Measurements from ENCODE around the gene RNF207. TPM values are rescaled to one million over a fixed set of nuclear protein-coding genes. Genes with fewer than 3 reads are reported as not detected.

The RNF207 gene
- total RNA-seq, 1 donor from 2014 or later: 14.1 TPM

GRCh38 chr1:6248161-6248776, 42.4 kb downstream of the RNF207 start:
- Histone ChIP-seq H3K27me3 (ENCODE audit: control insufficient read depth in 3 of 3, insufficient read depth in 3 of 3, low read length in 3 of 3) (peaks cover 55 to 70% (median 57%) of the 10 kb centered on the region in 3 donors), H3K9ac (ENCODE audit: low read depth in 1 of 3, low read length in 3 of 3) (no peak overlapping the region), H3K9me3 (ENCODE audit: control insufficient read depth in 3 of 3, low read length in 3 of 3) (no peaks in the 10 kb centered on the region), H3K36me3 (ENCODE audit: control insufficient read depth in 3 of 3, insufficient read depth in 3 of 3, low read length in 3 of 3) (no peaks in the 10 kb centered on the region), H3K4me3 (ENCODE audit: low read length in 3 of 3) (no peak overlapping the region), H3K27ac (ENCODE audit: low read depth, low read length) (no peak overlapping the region), H3K4me1 (ENCODE audit: control insufficient read depth in 3 of 3, insufficient read depth in 3 of 3, low read length in 3 of 3) (no peaks in the 10 kb centered on the region)

GRCh38 chr1:6248932-6249738, 43.2 kb downstream of the RNF207 start:
- H3K9ac ChIP-seq (ENCODE audit: low read depth in 1 of 3, low read length in 3 of 3): no peak overlapping the region
- no peak overlapping the region for H3K4me3 ChIP-seq (ENCODE audit: low read length in 3 of 3)
- no peak overlapping the region for H3K27ac ChIP-seq (ENCODE audit: low read depth, low read length)
- H3K27me3 ChIP-seq (ENCODE audit: control insufficient read depth in 3 of 3, insufficient read depth in 3 of 3, low read length in 3 of 3): peaks cover 46 to 63% (median 50%) of the 10 kb centered on the region in 3 donors
- H3K36me3 ChIP-seq (ENCODE audit: control insufficient read depth in 3 of 3, insufficient read depth in 3 of 3, low read length in 3 of 3): no peaks in the 10 kb centered on the region
- no peaks in the 10 kb centered on the region for H3K4me1 ChIP-seq (ENCODE audit: control insufficient read depth in 3 of 3, insufficient read depth in 3 of 3, low read length in 3 of 3)
- no peaks in the 10 kb centered on the region for H3K9me3 ChIP-seq (ENCODE audit: control insufficient read depth in 3 of 3, low read length in 3 of 3)

GRCh38 chr1:6249739-6250689, 44.1 kb downstream of the RNF207 start:
- H3K4me3 ChIP-seq (ENCODE audit: low read length in 3 of 3): no peak overlapping the region
- no peak overlapping the region for H3K9ac ChIP-seq (ENCODE audit: low read depth in 1 of 3, low read length in 3 of 3)
- H3K4me1 ChIP-seq (ENCODE audit: control insufficient read depth in 3 of 3, insufficient read depth in 3 of 3, low read length in 3 of 3): no peaks in the 10 kb centered on the region
- peaks cover 41 to 61% (median 47%) of the 10 kb centered on the region in 3 donors for H3K27me3 ChIP-seq (ENCODE audit: control insufficient read depth in 3 of 3, insufficient read depth in 3 of 3, low read length in 3 of 3)
- no peaks in the 10 kb centered on the region for H3K9me3 ChIP-seq (ENCODE audit: control insufficient read depth in 3 of 3, low read length in 3 of 3)
- peaks cover 0 to 5% (median 0%) of the 10 kb centered on the region in 3 donors for H3K36me3 ChIP-seq (ENCODE audit: control insufficient read depth in 3 of 3, insufficient read depth in 3 of 3, low read length in 3 of 3)
- no peak overlapping the region for H3K27ac ChIP-seq (ENCODE audit: low read depth, low read length)

GRCh38 chr1:6251233-6251632, 45.3 kb downstream of the RNF207 start:
- Histone ChIP-seq H3K27me3 (ENCODE audit: control insufficient read depth in 3 of 3, insufficient read depth in 3 of 3, low read length in 3 of 3) (peaks cover 32 to 54% (median 39%) of the 10 kb centered on the region in 3 donors), H3K9ac (ENCODE audit: low read depth in 1 of 3, low read length in 3 of 3) (no peak overlapping the region), H3K36me3 (ENCODE audit: control insufficient read depth in 3 of 3, insufficient read depth in 3 of 3, low read length in 3 of 3) (peaks cover 0 to 5% (median 0%) of the 10 kb centered on the region in 3 donors)

GRCh38 chr1:6251681-6252373, 45.9 kb downstream of the RNF207 start:
- Histone ChIP-seq H3K4me1 (ENCODE audit: control insufficient read depth in 3 of 3, insufficient read depth in 3 of 3, low read length in 3 of 3) (no peaks in the 10 kb centered on the region), H3K27ac (ENCODE audit: low read depth, low read length) (no peak overlapping the region), H3K9me3 (ENCODE audit: control insufficient read depth in 3 of 3, low read length in 3 of 3) (no peaks in the 10 kb centered on the region), H3K4me3 (ENCODE audit: low read length in 3 of 3) (no peak overlapping the region), H3K27me3 (ENCODE audit: control insufficient read depth in 3 of 3, insufficient read depth in 3 of 3, low read length in 3 of 3) (peaks cover 27 to 48% (median 35%) of the 10 kb centered on the region in 3 donors), H3K36me3 (ENCODE audit: control insufficient read depth in 3 of 3, insufficient read depth in 3 of 3, low read length in 3 of 3) (peaks cover 0 to 5% (median 0%) of the 10 kb centered on the region in 3 donors), H3K9ac (ENCODE audit: low read depth in 1 of 3, low read length in 3 of 3) (no peak overlapping the region)

More at GRCh38 chr1:6251233-6251632, 45.3 kb downstream of the RNF207 start:
- H3K4me3 ChIP-seq (ENCODE audit: low read length in 3 of 3): no peak overlapping the region
- H3K9me3 ChIP-seq (ENCODE audit: control insufficient read depth in 3 of 3, low read length in 3 of 3): no peaks in the 10 kb centered on the region
- H3K4me1 ChIP-seq (ENCODE audit: control insufficient read depth in 3 of 3, insufficient read depth in 3 of 3, low read length in 3 of 3): no peaks in the 10 kb centered on the region
- no peak overlapping the region for H3K27ac ChIP-seq (ENCODE audit: low read depth, low read length)

GRCh38 chr1:6252374-6252710, 46.4 kb downstream of the RNF207 start:
- no peak overlapping the region for H3K9ac ChIP-seq (ENCODE audit: low read depth in 1 of 3, low read length in 3 of 3)

GRCh38 chr1:6253380-6253779, 47.5 kb downstream of the RNF207 start:
- H3K9me3 ChIP-seq (ENCODE audit: control insufficient read depth in 3 of 3, low read length in 3 of 3): no peaks in the 10 kb centered on the region
- peaks cover 0 to 5% (median 0%) of the 10 kb centered on the region in 3 donors for H3K36me3 ChIP-seq (ENCODE audit: control insufficient read depth in 3 of 3, insufficient read depth in 3 of 3, low read length in 3 of 3)
- H3K4me1 ChIP-seq (ENCODE audit: control insufficient read depth in 3 of 3, insufficient read depth in 3 of 3, low read length in 3 of 3): no peaks in the 10 kb centered on the region
- peaks cover 21 to 39% (median 27%) of the 10 kb centered on the region in 3 donors for H3K27me3 ChIP-seq (ENCODE audit: control insufficient read depth in 3 of 3, insufficient read depth in 3 of 3, low read length in 3 of 3)
- no peak overlapping the region for H3K9ac ChIP-seq (ENCODE audit: low read depth in 1 of 3, low read length in 3 of 3)
- no peak overlapping the region for H3K27ac ChIP-seq (ENCODE audit: low read depth, low read length)
- no peak overlapping the region for H3K4me3 ChIP-seq (ENCODE audit: low read length in 3 of 3)

More at GRCh38 chr1:6252374-6252710, 46.4 kb downstream of the RNF207 start:
- no peak overlapping the region for H3K27ac ChIP-seq (ENCODE audit: low read depth, low read length)
- H3K9me3 ChIP-seq (ENCODE audit: control insufficient read depth in 3 of 3, low read length in 3 of 3): no peaks in the 10 kb centered on the region
- no peak overlapping the region for H3K4me3 ChIP-seq (ENCODE audit: low read length in 3 of 3)
- H3K36me3 ChIP-seq (ENCODE audit: control insufficient read depth in 3 of 3, insufficient read depth in 3 of 3, low read length in 3 of 3): peaks cover 0 to 5% (median 0%) of the 10 kb centered on the region in 3 donors
- H3K4me1 ChIP-seq (ENCODE audit: control insufficient read depth in 3 of 3, insufficient read depth in 3 of 3, low read length in 3 of 3): no peaks in the 10 kb centered on the region
- peaks cover 25 to 43% (median 35%) of the 10 kb centered on the region in 3 donors for H3K27me3 ChIP-seq (ENCODE audit: control insufficient read depth in 3 of 3, insufficient read depth in 3 of 3, low read length in 3 of 3)

GRCh38 chr1:6254691-6255090, 48.8 kb downstream of the RNF207 start:
- peaks cover 3 to 5% (median 3%) of the 10 kb centered on the region in 3 donors for H3K4me1 ChIP-seq (ENCODE audit: control insufficient read depth in 3 of 3, insufficient read depth in 3 of 3, low read length in 3 of 3)
- H3K4me3 ChIP-seq (ENCODE audit: low read length in 3 of 3): no peak overlapping the region
- no peak overlapping the region for H3K9ac ChIP-seq (ENCODE audit: low read depth in 1 of 3, low read length in 3 of 3)
- peaks cover 0 to 5% (median 0%) of the 10 kb centered on the region in 3 donors for H3K36me3 ChIP-seq (ENCODE audit: control insufficient read depth in 3 of 3, insufficient read depth in 3 of 3, low read length in 3 of 3)
- H3K27ac ChIP-seq (ENCODE audit: low read depth, low read length): no peak overlapping the region
- no peaks in the 10 kb centered on the region for H3K9me3 ChIP-seq (ENCODE audit: control insufficient read depth in 3 of 3, low read length in 3 of 3)
- H3K27me3 ChIP-seq (ENCODE audit: control insufficient read depth in 3 of 3, insufficient read depth in 3 of 3, low read length in 3 of 3): peaks cover 16 to 44% (median 27%) of the 10 kb centered on the region in 3 donors

GRCh38 chr1:6256645-6257044, 50.7 kb downstream of the RNF207 start:
- Histone ChIP-seq H3K9me3 (ENCODE audit: control insufficient read depth in 3 of 3, low read length in 3 of 3) (no peaks in the 10 kb centered on the region), H3K36me3 (ENCODE audit: control insufficient read depth in 3 of 3, insufficient read depth in 3 of 3, low read length in 3 of 3) (peaks cover 0 to 5% (median 0%) of the 10 kb centered on the region in 3 donors), H3K4me3 (ENCODE audit: low read length in 3 of 3) (no peak overlapping the region), H3K27ac (ENCODE audit: low read depth, low read length) (no peak overlapping the region), H3K4me1 (ENCODE audit: control insufficient read depth in 3 of 3, insufficient read depth in 3 of 3, low read length in 3 of 3) (peaks cover 3 to 12% (median 4%) of the 10 kb centered on the region in 3 donors), H3K9ac (ENCODE audit: low read depth in 1 of 3, low read length in 3 of 3) (no peak overlapping the region), H3K27me3 (ENCODE audit: control insufficient read depth in 3 of 3, insufficient read depth in 3 of 3, low read length in 3 of 3) (peaks cover 6 to 33% (median 15%) of the 10 kb centered on the region in 3 donors)

All from skeletal muscle tissue (tissue), 4 donors.